ENCODE measurements around the gene ITPR2.
"Not testable (repeated sequence)": the region's sequence is repeated elsewhere in the genome, so short reads cannot be mapped to it uniquely, and the experiment has no call there.

- TF ChIP-seq POLR2A (IDR thresholded peaks at IDR 0.05; ENCODE audit: low read depth, low read length); TAF1 (IDR thresholded peaks at IDR 0.05; ENCODE audit: low read depth, low read length); POLR2AphosphoS5 (IDR thresholded peaks at IDR 0.05; ENCODE audit: low read depth, low read length); PAX5 (IDR thresholded peaks at IDR 0.05; ENCODE audit: insufficient read depth, low read length, severe bottlenecking); POU2F2 (IDR thresholded peaks at IDR 0.05; ENCODE audit: low read depth, low read length); SPI1 (IDR thresholded peaks at IDR 0.05; ENCODE audit: low read depth, low read length): not testable (repeated sequence)
Observed at GRCh38 chr12:26834503-26835060, 1.6 kb upstream of the ITPR2 start.

Measured in GM12891 (cell line).